Stomach smooth muscle (tissue), 2 donors: ENCODE data around the gene UBASH3A.

ENCODE experiments used
- H3K27ac ChIP-seq: one replicate; pipeline ENCODE4 v1.7.0; 2013; ENCODE audit warnings: mild to moderate bottlenecking, low read length, inconsistent platforms
- H3K27me3 ChIP-seq, 2 donors: one replicate each; pipeline ENCODE4 v1.7.0; 2013; ENCODE audit warnings: low read length in 2 of 2; ENCODE audit not compliant: insufficient read depth in 2 of 2, control insufficient read depth in 1 of 2
- H3K36me3 ChIP-seq, 2 donors: one replicate each; pipeline ENCODE4 v1.7.0; 2013; ENCODE audit warnings: low read length in 2 of 2; ENCODE audit not compliant: control insufficient read depth in 2 of 2, insufficient read depth in 2 of 2
- H3K4me1 ChIP-seq: one replicate; pipeline ENCODE4 v1.7.0; 2013; ENCODE audit warnings: low read length; ENCODE audit not compliant: control insufficient read depth, insufficient read depth
- H3K4me3 ChIP-seq, 2 donors: one replicate each; pipeline ENCODE4 v1.7.0; 2013; ENCODE audit warnings: low read length in 2 of 2
- H3K9ac ChIP-seq, 2 donors: one replicate each; pipeline ENCODE4 v1.7.0; 2013; ENCODE audit warnings: low read length in 2 of 2, mild to moderate bottlenecking in 1 of 2
- H3K9me3 ChIP-seq, 2 donors: one replicate each; pipeline ENCODE4 v1.7.0; 2013; ENCODE audit warnings: low read length in 2 of 2; ENCODE audit not compliant: control insufficient read depth in 2 of 2
- donor health status: healthy.
- donor health status: Pancreatic carcinoma.

The UBASH3A gene

GRCh38 chr21:42439284-42440186, 35.8 kb downstream of the UBASH3A start:
- no peaks in the 10 kb centered on the region for H3K4me1 ChIP-seq
- H3K27me3 ChIP-seq: peaks cover 4 to 7% of the 10 kb centered on the region in 2 donors
- no peaks in the 10 kb centered on the region for H3K36me3 ChIP-seq
- H3K4me3 ChIP-seq: no peak overlapping the region
- H3K9me3 ChIP-seq: peaks cover 3 to 6% of the 10 kb centered on the region in 2 donors
- H3K9ac ChIP-seq: no peak overlapping the region
- no peak overlapping the region for H3K27ac ChIP-seq

GRCh38 chr21:42440187-42440792, 36.6 kb downstream of the UBASH3A start:
- Histone ChIP-seq H3K27me3 (peaks cover 4 to 5% of the 10 kb centered on the region in 2 donors), H3K9me3 (peaks cover 0 to 6% of the 10 kb centered on the region in 2 donors), H3K4me1 (no peaks in the 10 kb centered on the region), H3K9ac (no peak overlapping the region), H3K36me3 (no peaks in the 10 kb centered on the region), H3K27ac (no peak overlapping the region), H3K4me3 (no peak overlapping the region)

DNA sequence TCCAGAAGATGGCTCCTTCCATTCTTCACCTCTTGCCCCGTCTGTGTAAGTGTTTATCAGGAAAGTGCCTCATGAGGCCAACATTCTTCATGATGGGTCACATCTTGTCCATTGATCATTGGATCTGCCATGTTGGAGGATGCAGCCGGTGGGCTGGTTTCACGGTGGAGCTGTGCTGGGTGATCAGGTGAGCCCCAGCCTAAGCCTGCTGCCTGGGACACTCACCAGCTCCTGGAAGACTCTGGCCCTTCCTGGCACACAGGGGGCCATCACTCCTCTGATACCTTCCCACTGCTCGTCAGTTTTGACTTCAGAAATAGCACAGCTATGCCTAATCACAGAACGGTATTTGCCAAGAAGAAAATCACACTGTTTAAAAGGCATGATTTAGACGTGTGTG, 38.3 kb downstream of the UBASH3A start:
- Histone ChIP-seq H3K9ac (no peak overlapping the region), H3K4me3 (no peak overlapping the region), H3K27me3 (peaks cover 4 to 5% of the 10 kb centered on the region in 2 donors), H3K27ac (no peak overlapping the region), H3K4me1 (no peaks in the 10 kb centered on the region), H3K9me3 (peaks cover 0 to 3% of the 10 kb centered on the region in 2 donors), H3K36me3 (no peaks in the 10 kb centered on the region)

- no peak overlapping the region for H3K9ac ChIP-seq
- no peak overlapping the region for H3K27ac ChIP-seq
- no peak overlapping the region for H3K4me3 ChIP-seq
- no peaks in the 10 kb centered on the region for H3K4me1 ChIP-seq
- H3K27me3 ChIP-seq: peaks cover 3 to 7% of the 10 kb centered on the region in 2 donors
- no peaks in the 10 kb centered on the region for H3K36me3 ChIP-seq
- H3K9me3 ChIP-seq: no peaks in the 10 kb centered on the region
Measured at GRCh38 chr21:42443181-42443785, 39.6 kb downstream of the UBASH3A start.

DNA sequence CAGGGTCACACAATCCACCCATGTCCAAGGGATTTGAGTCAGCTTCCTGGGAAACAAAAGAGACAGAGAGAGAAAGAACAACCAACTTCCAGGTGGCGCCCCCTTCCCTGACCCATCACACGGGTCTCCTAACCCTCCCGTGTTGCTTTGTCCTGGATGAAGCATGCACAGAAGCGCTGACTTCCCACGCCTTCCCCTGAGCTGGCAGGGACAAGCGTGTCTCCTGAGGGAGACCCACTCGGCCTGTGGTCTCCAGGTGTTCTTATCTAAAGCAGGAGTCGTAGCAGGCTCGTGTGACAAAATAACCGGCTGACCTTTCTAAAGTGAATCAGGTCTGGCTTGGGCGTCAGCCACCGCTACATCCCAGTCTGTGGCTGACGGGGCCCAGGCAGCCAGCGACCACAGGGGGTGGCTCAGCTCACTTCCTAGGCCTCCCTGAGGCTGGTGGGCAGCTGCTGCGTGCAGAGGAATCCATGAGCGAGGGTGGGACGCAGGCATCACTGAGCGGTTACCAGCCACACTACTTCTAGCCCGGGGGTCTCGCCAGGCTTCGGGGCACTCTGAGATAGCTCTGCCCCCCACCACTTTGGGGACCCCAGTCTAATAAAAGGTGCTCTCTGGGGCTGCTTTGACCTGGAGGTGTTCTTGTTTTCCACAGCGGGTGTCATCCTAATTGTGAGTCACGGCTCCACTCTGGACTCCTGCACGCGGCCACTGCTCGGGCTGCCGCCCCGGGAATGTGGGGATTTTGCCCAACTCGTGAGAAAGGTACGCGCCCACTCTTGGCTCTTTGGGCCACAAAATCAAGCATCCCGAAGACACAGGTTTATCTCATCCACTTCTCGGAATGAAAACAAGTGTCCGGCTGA, 40.4 kb downstream of the UBASH3A start:
- no peak overlapping the region for H3K9ac ChIP-seq
- no peaks in the 10 kb centered on the region for H3K9me3 ChIP-seq
- no peaks in the 10 kb centered on the region for H3K36me3 ChIP-seq
- no peak overlapping the region for H3K27ac ChIP-seq
- no peaks in the 10 kb centered on the region for H3K4me1 ChIP-seq
- H3K4me3 ChIP-seq: no peak overlapping the region
- peaks cover 0 to 9% of the 10 kb centered on the region in 2 donors for H3K27me3 ChIP-seq

DNA sequence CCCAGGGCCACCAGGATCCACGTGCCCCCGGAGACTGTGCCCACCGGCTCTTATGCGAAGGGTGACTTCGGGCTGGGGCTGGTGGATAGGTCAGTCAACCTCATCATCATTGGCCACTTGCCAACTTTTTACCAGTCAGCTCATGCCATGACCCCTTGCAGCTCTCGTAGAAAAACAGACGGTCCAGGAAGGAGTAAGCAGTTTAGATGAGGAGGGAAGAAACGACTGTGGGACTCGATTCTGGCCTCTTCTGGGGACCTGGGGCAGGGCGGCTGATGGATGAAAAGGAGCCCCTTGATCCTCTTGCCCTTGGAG, 41.0 kb downstream of the UBASH3A start:
- Histone ChIP-seq H3K4me3 (no peak overlapping the region), H3K9ac (no peak overlapping the region), H3K4me1 (no peaks in the 10 kb centered on the region), H3K36me3 (no peaks in the 10 kb centered on the region), H3K27me3 (peaks cover 0 to 9% of the 10 kb centered on the region in 2 donors), H3K27ac (no peak overlapping the region), H3K9me3 (no peaks in the 10 kb centered on the region)

- Histone ChIP-seq H3K9me3 (no peaks in the 10 kb centered on the region), H3K4me1 (no peaks in the 10 kb centered on the region), H3K9ac (no peak overlapping the region), H3K27me3 (peaks cover 0 to 9% of the 10 kb centered on the region in 2 donors), H3K4me3 (no peak overlapping the region), H3K36me3 (no peaks in the 10 kb centered on the region), H3K27ac (no peak overlapping the region)
Measured at GRCh38 chr21:42445311-42445710, 41.6 kb downstream of the UBASH3A start.

GRCh38 chr21:42446531-42446930, 42.8 kb downstream of the UBASH3A start:
- H3K4me3 ChIP-seq: no peak overlapping the region
- H3K9ac ChIP-seq: no peak overlapping the region
- H3K27me3 ChIP-seq: peaks cover 0 to 9% of the 10 kb centered on the region in 2 donors
- H3K4me1 ChIP-seq: no peaks in the 10 kb centered on the region
- H3K36me3 ChIP-seq: no peaks in the 10 kb centered on the region
- H3K9me3 ChIP-seq: no peaks in the 10 kb centered on the region
- H3K27ac ChIP-seq: no peak overlapping the region

DNA sequence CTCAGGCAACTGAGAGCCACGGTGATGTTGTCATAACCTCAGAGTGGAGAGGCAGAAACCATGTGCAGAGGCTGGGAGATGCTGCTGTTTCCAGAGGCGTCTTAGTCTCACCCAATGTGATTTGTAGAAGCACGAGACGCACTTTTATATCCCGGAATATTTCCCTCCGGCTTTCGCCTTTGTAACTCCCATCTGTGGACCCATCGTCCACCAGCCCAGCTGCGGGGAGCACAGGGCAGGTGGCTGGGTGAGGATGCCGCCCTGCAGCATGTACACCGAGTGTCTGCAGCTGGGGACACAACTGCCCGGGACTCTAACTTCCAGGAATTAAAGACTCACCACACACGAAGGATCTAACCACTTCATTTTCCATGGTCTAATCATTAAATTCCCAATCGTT, 43.5 kb downstream of the UBASH3A start:
- Histone ChIP-seq H3K36me3 (no peaks in the 10 kb centered on the region), H3K9ac (no peak overlapping the region), H3K9me3 (no peaks in the 10 kb centered on the region)

GRCh38 chr21:42447732-42448131, 44.0 kb downstream of the UBASH3A start:
- Histone ChIP-seq H3K27me3 (peaks cover 4 to 9% of the 10 kb centered on the region in 2 donors), H3K36me3 (no peaks in the 10 kb centered on the region), H3K4me1 (no peaks in the 10 kb centered on the region), H3K9me3 (no peaks in the 10 kb centered on the region), H3K4me3 (no peak overlapping the region), H3K9ac (no peak overlapping the region), H3K27ac (no peak overlapping the region)

More for the DNA sequence above, 43.5 kb downstream of the UBASH3A start:
- Histone ChIP-seq H3K27ac (no peak overlapping the region), H3K27me3 (peaks cover 0 to 9% of the 10 kb centered on the region in 2 donors), H3K4me1 (no peaks in the 10 kb centered on the region), H3K4me3 (no peak overlapping the region)
